ENCODE data around the gene BCL7C. TPM values are rescaled to one million over a fixed set of nuclear protein-coding genes. Genes with fewer than 3 reads are reported as not detected.

The BCL7C gene
- total and polyA plus RNA-seq, 2 of the 13 experiments (the other 11 are each of a cell fraction or from before 2014, with no cell fraction given), result 17.7 to 33.8 TPM

DNA sequence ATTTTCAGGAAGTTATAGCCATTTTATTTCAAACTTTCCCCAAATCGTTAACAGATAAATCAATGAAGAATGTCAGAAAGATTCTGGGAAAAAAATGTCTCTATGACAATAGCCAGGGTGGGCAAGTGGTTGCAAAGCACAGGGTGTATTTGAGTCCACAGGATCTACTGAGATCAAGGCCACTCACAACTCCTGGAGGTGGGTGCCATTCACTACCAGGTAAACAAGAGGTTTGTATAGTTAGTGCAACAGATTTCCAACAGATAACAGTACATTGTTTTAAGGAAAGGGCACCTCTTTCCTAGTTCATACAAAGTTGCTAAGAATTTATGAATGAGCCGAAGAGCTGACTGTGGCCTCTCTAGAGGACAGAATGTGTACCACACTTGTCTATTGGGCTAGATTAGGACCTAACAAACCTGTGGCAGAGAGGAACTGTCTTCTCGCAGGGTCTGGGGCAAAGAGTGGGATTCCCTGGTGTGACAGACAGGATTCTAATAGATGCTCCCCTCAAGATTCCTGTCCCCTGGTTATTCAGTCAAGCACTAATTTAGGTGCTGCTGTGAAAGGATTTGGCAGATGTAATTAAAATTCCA, 54.9 kb downstream of the BCL7C start:
- 0% methylated on average over 3 of the region's 3 CpGs for WGBS (ENCODE audit: low lambda C conversion rate)
- Histone ChIP-seq H3K9ac (ENCODE audit: insufficient read depth, low read depth, low read length) (peak overlapping the region; percentile 6; the same call in 1 of the 2 replicates), H3K9me3 (ENCODE audit: low read length) (no peaks in the 10 kb centered on the region), H3K4me1 (ENCODE audit: insufficient read depth, low read length) (peaks cover 42% of the 10 kb centered on the region), H3K4me3 (replicated peaks in 1 of 3; ENCODE audit: insufficient read depth in 1 of 3, low read depth in 2 of 3, low read length in 3 of 3) (peak overlapping the region in 1 of 3 experiments; percentile 21; a peak in 1 of 6 replicates), H2AFZ (ENCODE audit: low read length) (no peak overlapping the region), H3K27ac (ENCODE audit: extremely low read length, insufficient read depth, low read length) (peak overlapping the region; percentile 36), H3K4me2 (ENCODE audit: low read depth, low read length) (peak overlapping the region; percentile 60), H3K27me3 (ENCODE audit: control insufficient read depth in 1 of 2, insufficient read depth in 2 of 2, low read length in 2 of 2) (no peaks in the 10 kb centered on the region), H3K79me2 (ENCODE audit: insufficient read depth, low read length) (no peaks in the 10 kb centered on the region), H3K36me3 (replicated peaks in 1 of 2; ENCODE audit: control insufficient read depth in 1 of 2, insufficient read depth in 2 of 2, low read length in 2 of 2) (no peaks in the 10 kb centered on the region), H4K20me1 (ENCODE audit: insufficient read depth, low read length) (no peaks in the 10 kb centered on the region)
- DNase-seq (ENCODE audit: low spot score) (peak; percentile 89), FAIRE-seq (peak; percentile 80), ATAC-seq (peak; percentile 94)
- CTCF ChIA-PET (ENCODE audit: low intra/inter-chr PET ratio, low total read pairs), result interaction anchor here (1.6 kb wide), 1 partner anchor 25 kb away, joined by 5 read pairs; no protein-coding TSS in a partner anchor
- POLR2A ChIA-PET, result interaction anchor here (1.2 to 3.1 kb wide), 10 partner anchors 9 to 64 kb away, joined by 3 to 24 read pairs (median 6); no protein-coding TSS in a partner anchor
- in situ Hi-C loops (cut with HindIII; ENCODE audit: extremely low pct_ligation_motif_present, low pct_unique_long_range_greater_than_20kb) (no loop called here), intact Hi-C loops (cut with micrococcal nuclease; ENCODE audit: unreplicated experiment) (no loop called here)
- BruUV-seq (replicated peaks), result no TSS peak
- TF ChIP-seq ZNF501 (CRISPR knock-in tag; IDR thresholded peaks at IDR 0.05) (no peak), ZNF33B (CRISPR knock-in tag; IDR thresholded peaks at IDR 0.05) (no peak), ZKSCAN8 (CRISPR knock-in tag; IDR thresholded peaks at IDR 0.05; ENCODE audit: borderline replicate concordance) (peak; percentile 60; the same call in 1 of the 2 replicates), ZSCAN20 (CRISPR knock-in tag; IDR thresholded peaks at IDR 0.05; ENCODE audit: borderline replicate concordance) (no peak), DR1 (CRISPR knock-in tag; IDR thresholded peaks at IDR 0.05) (no peak), BCL6 (CRISPR knock-in tag; IDR thresholded peaks at IDR 0.05) (peak; percentile 81), ZNF7 (CRISPR knock-in tag; IDR thresholded peaks at IDR 0.05) (peak; percentile 82), YEATS2 (CRISPR knock-in tag; IDR thresholded peaks at IDR 0.05; ENCODE audit: borderline replicate concordance) (0 out of 2 replicates have a peak, but pooled peaks have one; percentile 26), NFKBIZ (CRISPR knock-in tag; IDR thresholded peaks at IDR 0.05) (no peak), JDP2 (CRISPR knock-in tag; IDR thresholded peaks at IDR 0.05; ENCODE audit: borderline replicate concordance) (no peak), ARNT (IDR thresholded peaks at IDR 0.05) (no peak), CHCHD3 (CRISPR knock-in tag; IDR thresholded peaks at IDR 0.05) (no peak), SALL1 (CRISPR knock-in tag; IDR thresholded peaks at IDR 0.05) (peak; percentile 80)
- TF ChIP-seq, protein P1, sequence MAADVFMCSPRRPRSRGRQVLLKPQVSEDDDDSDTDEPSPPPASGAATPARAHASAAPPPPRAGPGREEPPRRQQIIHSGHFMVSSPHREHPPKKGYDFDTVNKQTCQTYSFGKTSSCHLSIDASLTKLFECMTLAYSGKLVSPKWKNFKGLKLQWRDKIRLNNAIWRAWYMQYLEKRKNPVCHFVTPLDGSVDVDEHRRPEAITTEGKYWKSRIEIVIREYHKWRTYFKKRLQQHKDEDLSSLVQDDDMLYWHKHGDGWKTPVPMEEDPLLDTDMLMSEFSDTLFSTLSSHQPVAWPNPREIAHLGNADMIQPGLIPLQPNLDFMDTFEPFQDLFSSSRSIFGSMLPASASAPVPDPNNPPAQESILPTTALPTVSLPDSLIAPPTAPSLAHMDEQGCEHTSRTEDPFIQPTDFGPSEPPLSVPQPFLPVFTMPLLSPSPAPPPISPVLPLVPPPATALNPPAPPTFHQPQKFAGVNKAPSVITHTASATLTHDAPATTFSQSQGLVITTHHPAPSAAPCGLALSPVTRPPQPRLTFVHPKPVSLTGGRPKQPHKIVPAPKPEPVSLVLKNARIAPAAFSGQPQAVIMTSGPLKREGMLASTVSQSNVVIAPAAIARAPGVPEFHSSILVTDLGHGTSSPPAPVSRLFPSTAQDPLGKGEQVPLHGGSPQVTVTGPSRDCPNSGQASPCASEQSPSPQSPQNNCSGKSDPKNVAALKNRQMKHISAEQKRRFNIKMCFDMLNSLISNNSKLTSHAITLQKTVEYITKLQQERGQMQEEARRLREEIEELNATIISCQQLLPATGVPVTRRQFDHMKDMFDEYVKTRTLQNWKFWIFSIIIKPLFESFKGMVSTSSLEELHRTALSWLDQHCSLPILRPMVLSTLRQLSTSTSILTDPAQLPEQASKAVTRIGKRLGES (CRISPR knock-in tag; IDR thresholded peaks at IDR 0.05; ENCODE audit: borderline replicate concordance), result no peak
- TF ChIP-seq, protein P2, sequence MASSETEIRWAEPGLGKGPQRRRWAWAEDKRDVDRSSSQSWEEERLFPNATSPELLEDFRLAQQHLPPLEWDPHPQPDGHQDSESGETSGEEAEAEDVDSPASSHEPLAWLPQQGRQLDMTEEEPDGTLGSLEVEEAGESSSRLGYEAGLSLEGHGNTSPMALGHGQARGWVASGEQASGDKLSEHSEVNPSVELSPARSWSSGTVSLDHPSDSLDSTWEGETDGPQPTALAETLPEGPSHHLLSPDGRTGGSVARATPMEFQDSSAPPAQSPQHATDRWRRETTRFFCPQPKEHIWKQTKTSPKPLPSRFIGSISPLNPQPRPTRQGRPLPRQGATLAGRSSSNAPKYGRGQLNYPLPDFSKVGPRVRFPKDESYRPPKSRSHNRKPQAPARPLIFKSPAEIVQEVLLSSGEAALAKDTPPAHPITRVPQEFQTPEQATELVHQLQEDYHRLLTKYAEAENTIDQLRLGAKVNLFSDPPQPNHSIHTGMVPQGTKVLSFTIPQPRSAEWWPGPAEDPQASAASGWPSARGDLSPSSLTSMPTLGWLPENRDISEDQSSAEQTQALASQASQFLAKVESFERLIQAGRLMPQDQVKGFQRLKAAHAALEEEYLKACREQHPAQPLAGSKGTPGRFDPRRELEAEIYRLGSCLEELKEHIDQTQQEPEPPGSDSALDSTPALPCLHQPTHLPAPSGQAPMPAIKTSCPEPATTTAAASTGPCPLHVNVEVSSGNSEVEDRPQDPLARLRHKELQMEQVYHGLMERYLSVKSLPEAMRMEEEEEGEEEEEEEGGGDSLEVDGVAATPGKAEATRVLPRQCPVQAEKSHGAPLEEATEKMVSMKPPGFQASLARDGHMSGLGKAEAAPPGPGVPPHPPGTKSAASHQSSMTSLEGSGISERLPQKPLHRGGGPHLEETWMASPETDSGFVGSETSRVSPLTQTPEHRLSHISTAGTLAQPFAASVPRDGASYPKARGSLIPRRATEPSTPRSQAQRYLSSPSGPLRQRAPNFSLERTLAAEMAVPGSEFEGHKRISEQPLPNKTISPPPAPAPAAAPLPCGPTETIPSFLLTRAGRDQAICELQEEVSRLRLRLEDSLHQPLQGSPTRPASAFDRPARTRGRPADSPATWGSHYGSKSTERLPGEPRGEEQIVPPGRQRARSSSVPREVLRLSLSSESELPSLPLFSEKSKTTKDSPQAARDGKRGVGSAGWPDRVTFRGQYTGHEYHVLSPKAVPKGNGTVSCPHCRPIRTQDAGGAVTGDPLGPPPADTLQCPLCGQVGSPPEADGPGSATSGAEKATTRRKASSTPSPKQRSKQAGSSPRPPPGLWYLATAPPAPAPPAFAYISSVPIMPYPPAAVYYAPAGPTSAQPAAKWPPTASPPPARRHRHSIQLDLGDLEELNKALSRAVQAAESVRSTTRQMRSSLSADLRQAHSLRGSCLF (CRISPR knock-in tag; IDR thresholded peaks at IDR 0.05; ENCODE audit: borderline replicate concordance), result no peak
- TF ChIP-seq, protein P3, sequence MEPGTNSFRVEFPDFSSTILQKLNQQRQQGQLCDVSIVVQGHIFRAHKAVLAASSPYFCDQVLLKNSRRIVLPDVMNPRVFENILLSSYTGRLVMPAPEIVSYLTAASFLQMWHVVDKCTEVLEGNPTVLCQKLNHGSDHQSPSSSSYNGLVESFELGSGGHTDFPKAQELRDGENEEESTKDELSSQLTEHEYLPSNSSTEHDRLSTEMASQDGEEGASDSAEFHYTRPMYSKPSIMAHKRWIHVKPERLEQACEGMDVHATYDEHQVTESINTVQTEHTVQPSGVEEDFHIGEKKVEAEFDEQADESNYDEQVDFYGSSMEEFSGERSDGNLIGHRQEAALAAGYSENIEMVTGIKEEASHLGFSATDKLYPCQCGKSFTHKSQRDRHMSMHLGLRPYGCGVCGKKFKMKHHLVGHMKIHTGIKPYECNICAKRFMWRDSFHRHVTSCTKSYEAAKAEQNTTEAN (CRISPR knock-in tag; conservative IDR thresholded peaks at IDR 0.05), result peak; percentile 99

All from HepG2 (cell line).